Nephron progenitor cell (in vitro differentiated cells): ENCODE measurements around the gene MRPS23.

Experiments
- DNase-seq: peaks from one replicate; pipeline ENCODE4 v3.0.0; 2021
- H3K27ac Mint-ChIP-seq: 2 replicates; pipeline ENCODE4 v1.8.0; 2021; ENCODE audit warnings: mild to moderate bottlenecking, moderate library complexity, mixed read lengths
- H3K27me3 Mint-ChIP-seq: 2 replicates; pipeline ENCODE4 v1.8.0; 2021; ENCODE audit warnings: mild to moderate bottlenecking, low read depth, mixed read lengths; ENCODE audit not compliant: poor library complexity
- H3K36me3 Mint-ChIP-seq: 2 replicates; pipeline ENCODE4 v1.8.0; 2021; ENCODE audit warnings: low read depth, mixed read lengths
- H3K4me1 Mint-ChIP-seq: 2 replicates; pipeline ENCODE4 v1.8.0; 2021; ENCODE audit warnings: mixed read lengths
- H3K4me3 Mint-ChIP-seq: 2 replicates; pipeline ENCODE4 v1.8.0; 2021; ENCODE audit warnings: mild to moderate bottlenecking, moderate library complexity, mixed read lengths
- H3K9me3 Mint-ChIP-seq: 2 replicates; pipeline ENCODE4 v1.8.0; 2021; ENCODE audit warnings: mild to moderate bottlenecking, moderate library complexity, mixed read lengths
- CTCF ChIP-seq: fragments of 200-600 bp; sonication (generic); IDR thresholded peaks from 2 replicates; pipeline ENCODE4 v1.5.0; 2021; ENCODE audit warnings: antibody characterized with exemption

Gene MRPS23

DNA sequence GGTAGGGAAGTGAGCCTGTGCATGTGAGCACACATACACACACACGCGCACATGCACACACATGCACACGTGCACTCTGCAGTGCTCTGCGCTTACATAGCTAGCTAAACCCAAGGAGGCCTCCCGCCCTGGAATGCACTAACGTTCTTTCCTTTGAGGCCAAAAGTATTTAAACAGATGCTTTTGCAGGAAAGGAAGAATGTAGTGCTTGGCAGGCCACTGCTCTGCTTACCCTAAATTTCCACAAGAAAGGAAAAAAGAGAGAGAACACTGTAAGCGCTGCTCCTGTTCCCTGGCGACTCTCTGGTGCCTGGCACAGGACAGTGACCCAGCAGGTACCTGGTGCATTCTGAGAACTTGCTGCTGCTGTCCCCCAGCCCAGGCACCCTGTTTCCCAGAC is 31.3 kb upstream of the MRPS23 start:
- peaks cover 70% of the 10 kb centered on the region for H3K4me1 Mint-ChIP-seq
- peaks cover 29% of the 10 kb centered on the region for H3K36me3 Mint-ChIP-seq
- no peak overlapping the region for H3K4me3 Mint-ChIP-seq
- H3K27me3 Mint-ChIP-seq: no peaks in the 10 kb centered on the region
- TF ChIP-seq CTCF: no peak
- peaks cover 10% of the 10 kb centered on the region for H3K9me3 Mint-ChIP-seq
- peak overlapping the region; percentile 87 for H3K27ac Mint-ChIP-seq
- no peak for DNase-seq

- TF ChIP-seq CTCF: no peak
- Mint-ChIP-seq H3K36me3 (peaks cover 29% of the 10 kb centered on the region), H3K4me3 (no peak overlapping the region), H3K9me3 (peaks cover 10% of the 10 kb centered on the region), H3K27ac (peak overlapping the region; percentile 27), H3K27me3 (no peaks in the 10 kb centered on the region), H3K4me1 (peaks cover 81% of the 10 kb centered on the region)
- no peak for DNase-seq
Measured at GRCh38 chr17:57880086-57880456, 30.2 kb upstream of the MRPS23 start.

GRCh38 chr17:57879437-57880085 is 29.7 kb upstream of the MRPS23 start:
- peaks cover 10% of the 10 kb centered on the region for H3K9me3 Mint-ChIP-seq
- H3K4me3 Mint-ChIP-seq: peak overlapping the region; percentile 36
- H3K27ac Mint-ChIP-seq: peak overlapping the region; percentile 55
- H3K4me1 Mint-ChIP-seq: peaks cover 84% of the 10 kb centered on the region
- TF ChIP-seq CTCF: no peak
- H3K36me3 Mint-ChIP-seq: peaks cover 24% of the 10 kb centered on the region
- DNase-seq: peak; percentile 55
- no peaks in the 10 kb centered on the region for H3K27me3 Mint-ChIP-seq

DNA sequence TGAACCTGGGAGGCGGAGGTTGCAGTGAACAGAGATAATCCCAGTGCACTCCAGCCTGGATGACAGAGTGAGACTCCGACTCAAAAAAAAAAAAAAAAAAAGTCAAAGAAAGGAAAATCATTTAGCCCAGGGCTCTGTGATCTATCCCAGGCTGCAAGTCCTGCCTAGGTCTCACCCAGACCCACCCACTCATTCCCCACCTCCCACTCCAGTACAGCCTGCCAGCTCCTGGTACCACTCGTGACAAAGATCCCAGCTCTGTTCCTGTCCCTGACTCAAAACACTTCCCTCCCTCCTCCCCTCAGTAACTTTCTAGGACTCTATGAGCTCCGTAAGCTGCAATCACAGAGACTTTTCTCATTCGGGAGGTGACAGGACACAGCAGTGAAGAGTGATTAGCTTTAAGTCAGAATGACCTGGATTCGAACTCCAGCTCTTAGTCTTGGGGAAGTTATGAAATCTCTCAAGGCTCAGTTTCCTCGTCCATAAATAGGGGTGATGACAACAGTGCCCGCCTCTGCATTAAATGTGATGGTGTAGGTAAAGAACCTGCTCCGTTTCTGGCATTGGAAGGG is 28.0 kb upstream of the MRPS23 start:
- H3K27me3 Mint-ChIP-seq: no peaks in the 10 kb centered on the region
- H3K4me1 Mint-ChIP-seq: peaks cover 93% of the 10 kb centered on the region
- DNase-seq: no peak
- TF ChIP-seq CTCF: no peak
- peaks cover 11% of the 10 kb centered on the region for H3K36me3 Mint-ChIP-seq
- H3K27ac Mint-ChIP-seq: no peak overlapping the region
- no peak overlapping the region for H3K4me3 Mint-ChIP-seq
- H3K9me3 Mint-ChIP-seq: peaks cover 6% of the 10 kb centered on the region

- Mint-ChIP-seq H3K36me3 (peaks cover 5% of the 10 kb centered on the region), H3K9me3 (no peaks in the 10 kb centered on the region), H3K27ac (no peak overlapping the region), H3K4me1 (peaks cover 91% of the 10 kb centered on the region), H3K4me3 (no peak overlapping the region), H3K27me3 (no peaks in the 10 kb centered on the region)
- TF ChIP-seq CTCF: no peak
- no peak for DNase-seq
Measured at GRCh38 chr17:57876866-57877237, 27.0 kb upstream of the MRPS23 start.
